Activated CD8-positive, alpha-beta T cell treated with anti-CD3 and anti-CD28 coated beads for 36 hours (primary cell): Measurements from ENCODE around the gene NET1. TPM values are rescaled to one million over a fixed set of nuclear protein-coding genes. Genes with fewer than 3 reads are reported as not detected.

ENCODE experiments used
- ATAC-seq: fragments of 200-7000 bp; cut with Tn5 transposase; one replicate; pipeline ENCODE4 v1.10.0; 2021; ENCODE audit warnings: mild to moderate bottlenecking, moderate library complexity
- CTCF ChIA-PET: fragments of 350-600 bp; sonication (Branson Sonifier 250); formaldehyde crosslinking; loops from one replicate; lab custom pipeline; 2021; ENCODE audit warnings: antibody characterized with exemption; lab: Charles Lee
- POLR2A ChIA-PET: fragments of 350-600 bp; sonication (Branson Sonifier 250); formaldehyde crosslinking; loops from one replicate; lab custom pipeline; 2021; ENCODE audit warnings: antibody characterized with exemption; lab: Charles Lee
- DNase-seq: peaks from one replicate; pipeline ENCODE4 v3.0.0-alpha.2; 2020
- H3K27ac Mint-ChIP-seq: one replicate; pipeline ENCODE4 v1.8.0; 2021; ENCODE audit warnings: mild to moderate bottlenecking, mixed read lengths
- H3K27me3 Mint-ChIP-seq: one replicate; pipeline ENCODE4 v1.8.0; 2021; ENCODE audit warnings: mixed read lengths
- H3K36me3 Mint-ChIP-seq: one replicate; pipeline ENCODE4 v1.8.0; 2021; ENCODE audit warnings: low read depth, mixed read lengths
- H3K4me1 Mint-ChIP-seq: one replicate; pipeline ENCODE4 v1.8.0; 2021; ENCODE audit warnings: low read depth, mixed read lengths
- H3K4me3 Mint-ChIP-seq: one replicate; pipeline ENCODE4 v1.8.0; 2021; ENCODE audit warnings: mild to moderate bottlenecking, moderate library complexity, mixed read lengths
- H3K9me3 Mint-ChIP-seq: one replicate; pipeline ENCODE4 v1.8.0; 2021; ENCODE audit warnings: mixed read lengths
- CTCF ChIP-seq: fragments of 200-600 bp; IDR thresholded peaks from one replicate; pipeline ENCODE4 v1.8.0; 2022; ENCODE audit warnings: antibody characterized with exemption, mild to moderate bottlenecking
- intact Hi-C: fragments of 100-400 bp; cut with micrococcal nuclease; formaldehyde crosslinking; loops from one replicate; pipeline ENCODE4 v1.10.0; 2022
- total RNA-seq, 2 experiments: library from RNA; stranded (reverse); gene quantifications; one replicate each; pipeline ENCODE4 v1.2.3, GENCODE V29; 2021

The NET1 gene
- total RNA-seq, 2 experiments from 2014 or later, result 20.5 to 21.6 TPM

- TF ChIP-seq CTCF, result no peak
- Mint-ChIP-seq H3K9me3 (peaks cover 4% of the 10 kb centered on the region), H3K27ac (no peak overlapping the region), H3K4me1 (no peaks in the 10 kb centered on the region), H3K27me3 (no peaks in the 10 kb centered on the region), H3K36me3 (peaks cover 17% of the 10 kb centered on the region), H3K4me3 (no peak overlapping the region)
- intact Hi-C loops, result no loop called here
- no peak for ATAC-seq
- ChIA-PET CTCF (interaction anchor here (0.6 to 1.5 kb wide), 3 partner anchors 14 to 194 kb away, joined by 3 to 5 read pairs (median 3); no protein-coding TSS in a partner anchor), POLR2A (interaction anchor here (1.4 kb wide), 1 partner anchor 202 kb away, joined by 3 read pairs; no protein-coding TSS in a partner anchor)
- no peak for DNase-seq
Observed at GRCh38 chr10:5428133-5428532, 15.8 kb downstream of the NET1 start.

- H3K27ac Mint-ChIP-seq, result no peak overlapping the region
- intact Hi-C loops, result no loop called here
- ATAC-seq (no peak), DNase-seq (no peak)
- H3K9me3 Mint-ChIP-seq, result peaks cover 4% of the 10 kb centered on the region
- H3K4me3 Mint-ChIP-seq, result no peak overlapping the region
- no peak for TF ChIP-seq CTCF
- H3K4me1 Mint-ChIP-seq, result peaks cover 11% of the 10 kb centered on the region
- peaks cover 12% of the 10 kb centered on the region for H3K36me3 Mint-ChIP-seq
- ChIA-PET POLR2A (interaction anchor here (1.1 kb wide), 1 partner anchor 68 kb away, joined by 3 read pairs; no protein-coding TSS in a partner anchor), CTCF (interaction anchor here (0.6 to 18.5 kb wide), 12 partner anchors 9 to 619 kb away, joined by 3 to 246 read pairs (median 3); no protein-coding TSS in a partner anchor)
- peaks cover 2% of the 10 kb centered on the region for H3K27me3 Mint-ChIP-seq
Observed at GRCh38 chr10:5433182-5433581, 20.8 kb downstream of the NET1 start.

GRCh38 chr10:5434017-5434753 is 21.8 kb downstream of the NET1 start:
- H3K27ac Mint-ChIP-seq, result no peak overlapping the region

GRCh38 chr10:5435328-5435727 is 23.0 kb downstream of the NET1 start:
- no peak for DNase-seq
- no peak overlapping the region for H3K4me3 Mint-ChIP-seq
- CTCF ChIA-PET, result interaction anchor here (0.8 to 18.5 kb wide), 11 partner anchors 9 to 588 kb away, joined by 3 to 246 read pairs (median 7); no protein-coding TSS in a partner anchor
- POLR2A ChIA-PET, result interaction anchor here (0.6 kb wide), 1 partner anchor 152 kb away, joined by 3 read pairs; no protein-coding TSS in a partner anchor
- peaks cover 5% of the 10 kb centered on the region for H3K27me3 Mint-ChIP-seq
- H3K36me3 Mint-ChIP-seq, result peaks cover 9% of the 10 kb centered on the region
- peaks cover 4% of the 10 kb centered on the region for H3K9me3 Mint-ChIP-seq
- no peak for TF ChIP-seq CTCF
- intact Hi-C loops, result no loop called here
- ATAC-seq, result no peak
- H3K27ac Mint-ChIP-seq, result no peak overlapping the region
- H3K4me1 Mint-ChIP-seq, result peaks cover 11% of the 10 kb centered on the region

More at GRCh38 chr10:5434017-5434753, 21.8 kb downstream of the NET1 start:
- Mint-ChIP-seq H3K9me3 (peaks cover 4% of the 10 kb centered on the region), H3K27me3 (peaks cover 4% of the 10 kb centered on the region), H3K4me3 (no peak overlapping the region), H3K36me3 (peaks cover 11% of the 10 kb centered on the region), H3K4me1 (peaks cover 11% of the 10 kb centered on the region)
- CTCF ChIA-PET, result interaction anchor here (0.6 to 18.5 kb wide), 20 partner anchors 10 to 620 kb away, joined by 3 to 246 read pairs (median 3); no protein-coding TSS in a partner anchor
- intact Hi-C loops, result no loop called here
- no peak for DNase-seq
- peak; percentile 53 for ATAC-seq
- POLR2A ChIA-PET, result interaction anchor here (1.1 kb wide), 1 partner anchor 67 kb away, joined by 3 read pairs; no protein-coding TSS in a partner anchor
- peak; percentile 89 for TF ChIP-seq CTCF

GRCh38 chr10:5440206-5440605 is 27.8 kb downstream of the NET1 start:
- ATAC-seq (no peak), DNase-seq (no peak)
- H3K27me3 Mint-ChIP-seq, result peaks cover 8% of the 10 kb centered on the region
- peaks cover 3% of the 10 kb centered on the region for H3K36me3 Mint-ChIP-seq
- TF ChIP-seq CTCF, result no peak
- H3K9me3 Mint-ChIP-seq, result no peaks in the 10 kb centered on the region
- no peak overlapping the region for H3K4me3 Mint-ChIP-seq
- peaks cover 14% of the 10 kb centered on the region for H3K4me1 Mint-ChIP-seq
- ChIA-PET CTCF (interaction anchor here (18.5 kb wide), 1 partner anchor 181 kb away, joined by 246 read pairs; no protein-coding TSS in a partner anchor), POLR2A (no interaction called here)
- intact Hi-C loops, result no loop called here
- H3K27ac Mint-ChIP-seq, result no peak overlapping the region
